Natural killer cell (primary cell): ENCODE measurements around the gene SYNDIG1. TPM values are rescaled to one million over a fixed set of nuclear protein-coding genes. Genes with fewer than 3 reads are reported as not detected.

Source experiments
- ATAC-seq, 3 donors: fragments of 150-1000 bp in 2 of 3; fragments of 200-7000 bp in 1 of 3; cut with Tn5 transposase; 1 replicate in 1 of 3; 2 replicates in 2 of 3; pipeline ENCODE4 v1.10.0; 2021; ENCODE audit warnings: mild to moderate bottlenecking in 2 of 3, moderate library complexity in 2 of 3
- DNase-seq, 2 donors: peaks; one replicate each; pipeline versions ENCODE4 v3.0.0 to v3.0.0-alpha.2; 2013 to 2021; ENCODE audit warnings: mixed read lengths in 1 of 2
- H3K27ac ChIP-seq: one replicate; pipeline ENCODE4 v1.5.1; 2013; ENCODE audit warnings: mild to moderate bottlenecking, low read length
- H3K27me3 ChIP-seq: one replicate; pipeline ENCODE4 v1.6.1; 2013; ENCODE audit warnings: low read length; ENCODE audit not compliant: control insufficient read depth, insufficient read depth
- H3K36me3 ChIP-seq: one replicate; pipeline ENCODE4 v1.6.1; 2013; ENCODE audit warnings: low read length; ENCODE audit not compliant: control insufficient read depth, insufficient read depth
- H3K4me1 ChIP-seq: one replicate; pipeline ENCODE4 v1.6.1; 2013; ENCODE audit warnings: low read length; ENCODE audit not compliant: control insufficient read depth, insufficient read depth
- H3K4me3 ChIP-seq: one replicate; pipeline ENCODE4 v1.5.1; 2013; ENCODE audit warnings: low read length
- H3K9me3 ChIP-seq: one replicate; pipeline ENCODE4 v1.6.1; 2013; ENCODE audit warnings: low read length; ENCODE audit not compliant: control insufficient read depth, insufficient read depth
- H3K27ac Mint-ChIP-seq, 2 donors: one replicate each; pipeline ENCODE4 v1.8.0; 2022; ENCODE audit warnings: mild to moderate bottlenecking in 2 of 2, mixed read lengths in 2 of 2, moderate library complexity in 1 of 2
- H3K27me3 Mint-ChIP-seq, 2 donors: one replicate each; pipeline ENCODE4 v1.8.0; 2022; ENCODE audit warnings: low read depth in 2 of 2, mixed read lengths in 2 of 2
- H3K36me3 Mint-ChIP-seq: one replicate; pipeline ENCODE4 v1.8.0; 2022; ENCODE audit warnings: mixed read lengths
- H3K4me1 Mint-ChIP-seq, 2 donors: one replicate each; pipeline ENCODE4 v1.8.0; 2022; ENCODE audit warnings: mixed read lengths in 2 of 2
- H3K4me3 Mint-ChIP-seq: one replicate; pipeline ENCODE4 v1.8.0; 2022; ENCODE audit warnings: mild to moderate bottlenecking, moderate library complexity, mixed read lengths
- H3K9me3 Mint-ChIP-seq, 2 donors: one replicate each; pipeline ENCODE4 v1.8.0; 2022; ENCODE audit warnings: mixed read lengths in 2 of 2
- CTCF ChIP-seq: fragments of 200-600 bp; IDR thresholded peaks from one replicate; pipeline ENCODE4 v1.8.0; 2022; ENCODE audit warnings: antibody characterized with exemption
- WGBS: methylation state at CpG from one replicate; pipeline ENCODE4 v1.1.7; 2013; ENCODE audit warnings: missing lambda C conversion rate; ENCODE audit not compliant: insufficient coverage; 5-methylcytosine and 5-hydroxymethylcytosine counted together
- intact Hi-C: fragments of 100-400 bp; cut with micrococcal nuclease; formaldehyde crosslinking; loops from one replicate; pipeline ENCODE4 v1.14.2; 2022
- total RNA-seq, 4 donors: library from RNA; stranded (reverse); fragments of 120-200 nt in 1 of 4; gene quantifications; one replicate each; pipeline versions ENCODE4 v1.2.3 to v1.2.4, GENCODE V29; 2013 to 2022

SYNDIG1 gene
- total RNA-seq, 3 donors from 2014 or later (not counting 1 experiment from before 2014, with no cell fraction given), result not detected

- Histone ChIP-seq H3K9me3 (no peaks in the 10 kb centered on the region), H3K4me3 (no peak overlapping the region), H3K27me3 (no peaks in the 10 kb centered on the region), H3K36me3 (no peaks in the 10 kb centered on the region), H3K27ac (no peak overlapping the region), H3K4me1 (no peaks in the 10 kb centered on the region)
- Mint-ChIP-seq H3K27me3 (peaks cover 0 to 6% of the 10 kb centered on the region in 2 donors), H3K4me1 (no peaks in the 10 kb centered on the region), H3K4me3 (no peak overlapping the region), H3K27ac (no peak overlapping the region), H3K36me3 (no peaks in the 10 kb centered on the region), H3K9me3 (no peaks in the 10 kb centered on the region)
- ATAC-seq (no peak), DNase-seq (no peak)
- intact Hi-C loops, result no loop called here
- 98% methylated on average over 4 of the region's 4 CpGs for WGBS
- no peak for TF ChIP-seq CTCF
These were observed 119.4 kb downstream of the SYNDIG1 start for GRCh38 chr20:24588725-24589340.

DNA sequence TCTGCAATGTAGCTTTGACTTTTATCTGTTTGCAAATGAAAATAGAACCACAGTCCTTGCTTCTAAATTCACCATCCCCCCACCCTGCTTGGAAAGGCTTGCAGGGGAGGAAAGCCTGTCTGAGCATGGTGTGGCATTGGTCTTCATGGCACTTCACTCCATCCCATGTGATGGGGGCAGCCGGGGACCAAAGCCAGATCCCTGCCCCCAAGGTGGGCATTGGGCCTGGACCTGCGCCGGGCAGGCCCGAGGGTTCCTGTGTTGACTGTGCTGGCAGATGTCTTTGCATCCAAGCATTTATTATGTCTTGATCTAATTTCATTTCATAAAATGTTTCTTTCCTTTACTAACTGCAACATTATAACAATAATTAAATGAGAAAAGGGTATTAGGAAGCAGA, 120.0 kb downstream of the SYNDIG1 start:
- Histone ChIP-seq H3K4me1 (no peaks in the 10 kb centered on the region), H3K27ac (no peak overlapping the region), H3K36me3 (no peaks in the 10 kb centered on the region), H3K4me3 (no peak overlapping the region), H3K9me3 (no peaks in the 10 kb centered on the region), H3K27me3 (no peaks in the 10 kb centered on the region)
- Mint-ChIP-seq H3K36me3 (no peaks in the 10 kb centered on the region), H3K9me3 (no peaks in the 10 kb centered on the region), H3K4me3 (no peak overlapping the region), H3K27ac (no peak overlapping the region), H3K27me3 (peaks cover 0 to 6% of the 10 kb centered on the region in 2 donors), H3K4me1 (no peaks in the 10 kb centered on the region)
- no peak for ATAC-seq
- TF ChIP-seq CTCF, result no peak
- DNase-seq, result no peak
- intact Hi-C loops, result no loop called here
- 95% methylated on average over 4 of the region's 4 CpGs for WGBS

DNA sequence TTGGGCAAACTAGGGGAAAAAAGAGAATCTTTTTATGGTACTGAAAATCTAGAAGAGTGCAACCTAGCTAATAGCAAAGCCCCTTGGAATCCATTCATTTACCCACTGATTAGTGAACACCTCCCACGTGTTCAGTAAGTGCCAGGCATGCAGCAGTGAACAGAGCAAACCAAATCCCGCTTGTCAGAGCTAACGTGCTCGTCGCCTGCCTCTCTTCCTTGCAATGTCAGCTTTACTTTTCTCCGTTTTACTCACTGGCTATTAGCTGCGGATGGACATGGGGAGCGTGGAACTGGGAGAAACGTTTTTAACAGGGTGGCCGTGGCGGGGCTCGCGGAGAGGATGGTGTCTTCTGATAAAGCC, 120.4 kb downstream of the SYNDIG1 start:
- intact Hi-C loops, result no loop called here
- no peaks in the 10 kb centered on the region for H3K4me1 Mint-ChIP-seq
- no peak overlapping the region for H3K27ac ChIP-seq
- ATAC-seq (no peak), DNase-seq (no peak)
- H3K27me3 Mint-ChIP-seq, result peaks cover 0 to 6% of the 10 kb centered on the region in 2 donors
- no peak overlapping the region for H3K4me3 ChIP-seq
- no peaks in the 10 kb centered on the region for H3K9me3 ChIP-seq
- no peak overlapping the region for H3K27ac Mint-ChIP-seq
- no peak overlapping the region for H3K4me3 Mint-ChIP-seq
- H3K36me3 ChIP-seq, result no peaks in the 10 kb centered on the region
- no peaks in the 10 kb centered on the region for H3K36me3 Mint-ChIP-seq
- H3K4me1 ChIP-seq, result no peaks in the 10 kb centered on the region
- 89% methylated on average over 13 of the region's 13 CpGs for WGBS
- no peaks in the 10 kb centered on the region for H3K9me3 Mint-ChIP-seq
- H3K27me3 ChIP-seq, result no peaks in the 10 kb centered on the region
- TF ChIP-seq CTCF, result no peak
